ENCODE data around the gene FAAH. TPM values are rescaled to one million over a fixed set of nuclear protein-coding genes. Genes with fewer than 3 reads are reported as not detected.
"Not testable (repeated sequence)": the region's sequence is repeated elsewhere in the genome, so short reads cannot be mapped to it uniquely, and the experiment has no call there.

FAAH gene
- total and polyA plus RNA-seq, 2 donors (not counting 1 experiment from before 2014, with no cell fraction given), result 0.61 to 1.7 TPM

- Histone ChIP-seq H3K9ac (ENCODE audit: insufficient read depth, low read length) (no peak overlapping the region), H3K27ac (ENCODE audit: insufficient read depth, low read length) (no peak overlapping the region), H3K4me1 (ENCODE audit: control insufficient read depth, extremely low read depth, insufficient read depth, low read length) (no peaks in the 10 kb centered on the region), H3K27me3 (ENCODE audit: control insufficient read depth, insufficient read depth, low read length) (no peaks in the 10 kb centered on the region), H3K4me3 (replicated peaks in 1 of 4; ENCODE audit: control extremely low read depth in 1 of 4, insufficient read depth in 1 of 4, low read depth in 3 of 4, low read length in 4 of 4) (no peak overlapping the region), H2AFZ (ENCODE audit: low read length) (no peak overlapping the region), H3K9me3 (ENCODE audit: control insufficient read depth, insufficient read depth, low read depth, low read length) (no peaks in the 10 kb centered on the region), H3K79me2 (ENCODE audit: control insufficient read depth, insufficient read depth, low read length) (no peaks in the 10 kb centered on the region), H3K36me3 (ENCODE audit: control insufficient read depth, insufficient read depth, low read length) (peaks cover 4% of the 10 kb centered on the region), H4K20me1 (ENCODE audit: control insufficient read depth, extremely low read depth, insufficient read depth, low read length) (no peaks in the 10 kb centered on the region), H3K4me2 (ENCODE audit: extremely low read depth, insufficient read depth, low read length) (no peak overlapping the region)
- no peak for DNase-seq (ENCODE audit: low read depth in 2 of 2)
- TF ChIP-seq EZH2 (IDR thresholded peaks at IDR 0.05; ENCODE audit: low read length, missing control alignments) (no peak), CTCF (conservative IDR thresholded peaks at IDR 0.05 in 1 of 2, IDR thresholded peaks at IDR 0.05 in 1 of 2; ENCODE audit: low read depth in 1 of 2, low read length in 2 of 2) (no peak)
Observed at GRCh38 chr1:46367072-46367471, 27.0 kb upstream of the FAAH start.

- not testable (repeated sequence) for H3K36me3 ChIP-seq (ENCODE audit: control insufficient read depth, insufficient read depth, low read length); H3K79me2 ChIP-seq (ENCODE audit: control insufficient read depth, insufficient read depth, low read length); H2AFZ ChIP-seq (ENCODE audit: low read length); H3K9me3 ChIP-seq (ENCODE audit: control insufficient read depth, insufficient read depth, low read depth, low read length); H3K4me1 ChIP-seq (ENCODE audit: control insufficient read depth, extremely low read depth, insufficient read depth, low read length); H3K4me3 ChIP-seq (replicated peaks in 1 of 4; ENCODE audit: control extremely low read depth in 1 of 4, insufficient read depth in 1 of 4, low read depth in 3 of 4, low read length in 4 of 4); H3K4me2 ChIP-seq (ENCODE audit: extremely low read depth, insufficient read depth, low read length); H3K27ac ChIP-seq (ENCODE audit: insufficient read depth, low read length); DNase-seq (ENCODE audit: low read depth in 2 of 2); H3K27me3 ChIP-seq (ENCODE audit: control insufficient read depth, insufficient read depth, low read length); H3K9ac ChIP-seq (ENCODE audit: insufficient read depth, low read length); H4K20me1 ChIP-seq (ENCODE audit: control insufficient read depth, extremely low read depth, insufficient read depth, low read length)
Observed at GRCh38 chr1:46367701-46368100, 26.4 kb upstream of the FAAH start.

GRCh38 chr1:46368791-46369190, 25.3 kb upstream of the FAAH start:
- no peak overlapping the region for H3K27ac ChIP-seq (ENCODE audit: insufficient read depth, low read length)
- H2AFZ ChIP-seq (ENCODE audit: low read length), result no peak overlapping the region
- H3K36me3 ChIP-seq (ENCODE audit: control insufficient read depth, insufficient read depth, low read length), result no peaks in the 10 kb centered on the region
- H4K20me1 ChIP-seq (ENCODE audit: control insufficient read depth, extremely low read depth, insufficient read depth, low read length), result no peaks in the 10 kb centered on the region
- H3K9ac ChIP-seq (ENCODE audit: insufficient read depth, low read length), result no peak overlapping the region
- H3K9me3 ChIP-seq (ENCODE audit: control insufficient read depth, insufficient read depth, low read depth, low read length), result no peaks in the 10 kb centered on the region
- TF ChIP-seq EZH2 (IDR thresholded peaks at IDR 0.05; ENCODE audit: low read length, missing control alignments), result no peak
- TF ChIP-seq CTCF (conservative IDR thresholded peaks at IDR 0.05 in 1 of 2, IDR thresholded peaks at IDR 0.05 in 1 of 2; ENCODE audit: low read depth in 1 of 2, low read length in 2 of 2), result no peak
- no peak for DNase-seq (ENCODE audit: low read depth in 2 of 2)
- no peaks in the 10 kb centered on the region for H3K79me2 ChIP-seq (ENCODE audit: control insufficient read depth, insufficient read depth, low read length)
- no peaks in the 10 kb centered on the region for H3K27me3 ChIP-seq (ENCODE audit: control insufficient read depth, insufficient read depth, low read length)
- H3K4me1 ChIP-seq (ENCODE audit: control insufficient read depth, extremely low read depth, insufficient read depth, low read length), result no peaks in the 10 kb centered on the region
- H3K4me3 ChIP-seq (replicated peaks in 1 of 4; ENCODE audit: control extremely low read depth in 1 of 4, insufficient read depth in 1 of 4, low read depth in 3 of 4, low read length in 4 of 4), result no peak overlapping the region
- H3K4me2 ChIP-seq (ENCODE audit: extremely low read depth, insufficient read depth, low read length), result no peak overlapping the region
